Measurements from ENCODE around the gene PAMR1. TPM values are rescaled to one million over a fixed set of nuclear protein-coding genes. Genes with fewer than 3 reads are reported as not detected.
A peak's percentile ranks its signal among the peaks of the same experiment; 100 is the strongest.

The PAMR1 gene
- total and polyA plus RNA-seq, 2 donors (not counting 1 experiment from before 2014, with no cell fraction given) = 120 to 159 TPM

GRCh38 chr11:35412285-35412684 is 113.1 kb downstream of the PAMR1 start:
- Histone ChIP-seq H3K79me2 (ENCODE audit: control insufficient read depth, insufficient read depth, low read length) (no peaks in the 10 kb centered on the region), H3K9ac (ENCODE audit: insufficient read depth, low read length) (no peak overlapping the region), H3K27ac (ENCODE audit: insufficient read depth, low read length) (no peak overlapping the region), H3K9me3 (ENCODE audit: control insufficient read depth, insufficient read depth, low read depth, low read length) (no peaks in the 10 kb centered on the region), H3K4me1 (ENCODE audit: control insufficient read depth, extremely low read depth, insufficient read depth, low read length) (no peaks in the 10 kb centered on the region), H2AFZ (ENCODE audit: low read length) (no peak overlapping the region), H3K36me3 (ENCODE audit: control insufficient read depth, insufficient read depth, low read length) (no peaks in the 10 kb centered on the region), H3K4me2 (ENCODE audit: extremely low read depth, insufficient read depth, low read length) (no peak overlapping the region), H3K4me3 (replicated peaks in 1 of 4; ENCODE audit: control extremely low read depth in 1 of 4, insufficient read depth in 1 of 4, low read depth in 3 of 4, low read length in 4 of 4) (no peak overlapping the region), H3K27me3 (ENCODE audit: control insufficient read depth, insufficient read depth, low read length) (peaks cover 7% of the 10 kb centered on the region), H4K20me1 (ENCODE audit: control insufficient read depth, extremely low read depth, insufficient read depth, low read length) (no peaks in the 10 kb centered on the region)
- TF ChIP-seq, protein P1, sequence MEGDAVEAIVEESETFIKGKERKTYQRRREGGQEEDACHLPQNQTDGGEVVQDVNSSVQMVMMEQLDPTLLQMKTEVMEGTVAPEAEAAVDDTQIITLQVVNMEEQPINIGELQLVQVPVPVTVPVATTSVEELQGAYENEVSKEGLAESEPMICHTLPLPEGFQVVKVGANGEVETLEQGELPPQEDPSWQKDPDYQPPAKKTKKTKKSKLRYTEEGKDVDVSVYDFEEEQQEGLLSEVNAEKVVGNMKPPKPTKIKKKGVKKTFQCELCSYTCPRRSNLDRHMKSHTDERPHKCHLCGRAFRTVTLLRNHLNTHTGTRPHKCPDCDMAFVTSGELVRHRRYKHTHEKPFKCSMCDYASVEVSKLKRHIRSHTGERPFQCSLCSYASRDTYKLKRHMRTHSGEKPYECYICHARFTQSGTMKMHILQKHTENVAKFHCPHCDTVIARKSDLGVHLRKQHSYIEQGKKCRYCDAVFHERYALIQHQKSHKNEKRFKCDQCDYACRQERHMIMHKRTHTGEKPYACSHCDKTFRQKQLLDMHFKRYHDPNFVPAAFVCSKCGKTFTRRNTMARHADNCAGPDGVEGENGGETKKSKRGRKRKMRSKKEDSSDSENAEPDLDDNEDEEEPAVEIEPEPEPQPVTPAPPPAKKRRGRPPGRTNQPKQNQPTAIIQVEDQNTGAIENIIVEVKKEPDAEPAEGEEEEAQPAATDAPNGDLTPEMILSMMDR (conservative IDR thresholded peaks at IDR 0.05 in 1 of 2, IDR thresholded peaks at IDR 0.05 in 1 of 2; ENCODE audit: low read depth in 1 of 2, low read length in 2 of 2) = peak; percentile 30 to 60
- no peak for TF ChIP-seq EZH2 (IDR thresholded peaks at IDR 0.05; ENCODE audit: low read length, missing control alignments)
- DNase-seq (ENCODE audit: low read depth in 2 of 2) = peak in 1 of 2 donors; percentile 3

- no peak overlapping the region for H2AFZ ChIP-seq (ENCODE audit: low read length)
- DNase-seq (ENCODE audit: low read depth in 2 of 2) = no peak
- no peak overlapping the region for H3K9ac ChIP-seq (ENCODE audit: insufficient read depth, low read length)
- H3K4me2 ChIP-seq (ENCODE audit: extremely low read depth, insufficient read depth, low read length) = no peak overlapping the region
- no peaks in the 10 kb centered on the region for H4K20me1 ChIP-seq (ENCODE audit: control insufficient read depth, extremely low read depth, insufficient read depth, low read length)
- H3K9me3 ChIP-seq (ENCODE audit: control insufficient read depth, insufficient read depth, low read depth, low read length) = no peaks in the 10 kb centered on the region
- H3K4me3 ChIP-seq (replicated peaks in 1 of 4; ENCODE audit: control extremely low read depth in 1 of 4, insufficient read depth in 1 of 4, low read depth in 3 of 4, low read length in 4 of 4) = no peak overlapping the region
- H3K36me3 ChIP-seq (ENCODE audit: control insufficient read depth, insufficient read depth, low read length) = no peaks in the 10 kb centered on the region
- H3K27me3 ChIP-seq (ENCODE audit: control insufficient read depth, insufficient read depth, low read length) = no peaks in the 10 kb centered on the region
- no peaks in the 10 kb centered on the region for H3K4me1 ChIP-seq (ENCODE audit: control insufficient read depth, extremely low read depth, insufficient read depth, low read length)
- H3K79me2 ChIP-seq (ENCODE audit: control insufficient read depth, insufficient read depth, low read length) = no peaks in the 10 kb centered on the region
- TF ChIP-seq, protein P1 (conservative IDR thresholded peaks at IDR 0.05 in 1 of 2, IDR thresholded peaks at IDR 0.05 in 1 of 2; ENCODE audit: low read depth in 1 of 2, low read length in 2 of 2) = no peak
- no peak for TF ChIP-seq EZH2 (IDR thresholded peaks at IDR 0.05; ENCODE audit: low read length, missing control alignments)
- H3K27ac ChIP-seq (ENCODE audit: insufficient read depth, low read length) = no peak overlapping the region
Observed at GRCh38 chr11:35407041-35407440, 118.4 kb downstream of the PAMR1 start.

DNA sequence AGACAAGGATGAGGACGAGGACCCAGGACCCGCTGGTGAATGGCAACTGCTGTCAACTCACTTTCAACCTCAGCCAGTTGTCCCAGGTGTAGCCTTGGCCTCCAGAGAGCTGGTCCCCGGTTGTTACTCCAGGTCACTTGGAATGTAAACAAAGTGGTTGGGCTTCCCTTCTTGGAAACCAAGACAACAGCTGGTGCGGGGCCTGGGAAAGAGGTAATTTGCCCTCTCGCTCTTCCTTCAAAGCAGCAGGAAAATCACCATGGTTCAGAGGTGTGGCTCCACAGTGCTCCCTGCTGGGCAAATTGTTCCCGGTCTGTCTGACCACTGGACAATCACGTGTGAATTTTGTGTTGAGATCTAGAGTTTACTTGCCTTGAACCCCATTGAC is 121.0 kb downstream of the PAMR1 start:
- Histone ChIP-seq H3K4me2 (ENCODE audit: extremely low read depth, insufficient read depth, low read length) (no peak overlapping the region), H3K4me1 (ENCODE audit: control insufficient read depth, extremely low read depth, insufficient read depth, low read length) (no peaks in the 10 kb centered on the region), H3K4me3 (replicated peaks in 1 of 4; ENCODE audit: control extremely low read depth in 1 of 4, insufficient read depth in 1 of 4, low read depth in 3 of 4, low read length in 4 of 4) (no peak overlapping the region), H3K27ac (ENCODE audit: insufficient read depth, low read length) (no peak overlapping the region), H3K79me2 (ENCODE audit: control insufficient read depth, insufficient read depth, low read length) (no peaks in the 10 kb centered on the region), H4K20me1 (ENCODE audit: control insufficient read depth, extremely low read depth, insufficient read depth, low read length) (no peaks in the 10 kb centered on the region), H3K9ac (ENCODE audit: insufficient read depth, low read length) (no peak overlapping the region), H3K36me3 (ENCODE audit: control insufficient read depth, insufficient read depth, low read length) (no peaks in the 10 kb centered on the region), H3K9me3 (ENCODE audit: control insufficient read depth, insufficient read depth, low read depth, low read length) (no peaks in the 10 kb centered on the region), H3K27me3 (ENCODE audit: control insufficient read depth, insufficient read depth, low read length) (no peaks in the 10 kb centered on the region), H2AFZ (ENCODE audit: low read length) (no peak overlapping the region)
- TF ChIP-seq, protein P1 (conservative IDR thresholded peaks at IDR 0.05 in 1 of 2, IDR thresholded peaks at IDR 0.05 in 1 of 2; ENCODE audit: low read depth in 1 of 2, low read length in 2 of 2) = peak; percentile 54 to 58
- no peak for TF ChIP-seq EZH2 (IDR thresholded peaks at IDR 0.05; ENCODE audit: low read length, missing control alignments)
- DNase-seq (ENCODE audit: low read depth in 2 of 2) = peak; percentile 20 to 45

Measured in fibroblast of lung (primary cell).